Measurements from ENCODE around the gene ITSN1.

Gene ITSN1

GRCh38 chr21:33733601-33734000 lies 91.3 kb downstream of the ITSN1 start:
- no peak for DNase-seq

GRCh38 chr21:33734291-33734690 lies 92.0 kb downstream of the ITSN1 start:
- DNase-seq, result no peak

GRCh38 chr21:33734818-33735217 lies 92.5 kb downstream of the ITSN1 start:
- no peak for DNase-seq

GRCh38 chr21:33736569-33736968 lies 94.3 kb downstream of the ITSN1 start:
- DNase-seq, result no peak

DNA sequence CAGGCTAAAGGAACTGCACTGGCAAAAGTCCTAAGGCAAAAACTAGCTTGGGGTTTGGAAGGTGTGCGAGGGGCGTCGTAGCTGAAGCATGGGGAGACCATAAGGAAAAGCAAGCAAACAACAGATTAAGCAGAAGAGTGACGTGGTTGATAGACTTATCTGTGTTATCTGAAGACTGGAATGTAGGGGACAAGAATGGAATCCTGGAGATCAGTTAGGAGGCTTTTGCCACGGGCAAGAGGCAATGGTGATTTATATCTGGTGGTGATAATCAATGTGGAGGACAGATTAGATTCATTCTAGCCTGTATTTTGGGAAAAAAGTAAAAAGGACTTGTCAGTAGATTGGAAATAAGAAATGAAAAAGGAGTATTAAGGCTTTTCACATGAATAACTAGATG lies 97.4 kb downstream of the ITSN1 start:
- DNase-seq, result no peak

DNA sequence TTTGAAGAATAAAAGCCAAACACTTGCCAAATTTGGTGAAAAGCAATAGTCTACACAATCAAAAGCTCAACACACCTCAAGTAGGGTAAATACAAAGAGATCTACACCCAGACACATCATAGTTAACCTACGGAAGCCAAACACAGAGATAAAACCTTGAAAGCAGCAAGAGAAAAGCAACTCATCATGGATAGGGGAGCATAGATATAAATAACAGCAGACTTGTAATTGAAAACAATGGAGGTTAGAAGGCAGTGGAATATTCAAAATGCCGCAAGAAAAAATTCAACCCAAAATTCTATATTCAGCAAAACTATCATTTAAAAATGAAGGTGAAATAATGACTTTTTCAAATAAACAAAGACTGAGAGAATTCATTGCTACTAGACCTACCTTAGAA lies 105.1 kb downstream of the ITSN1 start:
- no peak for DNase-seq

DNA sequence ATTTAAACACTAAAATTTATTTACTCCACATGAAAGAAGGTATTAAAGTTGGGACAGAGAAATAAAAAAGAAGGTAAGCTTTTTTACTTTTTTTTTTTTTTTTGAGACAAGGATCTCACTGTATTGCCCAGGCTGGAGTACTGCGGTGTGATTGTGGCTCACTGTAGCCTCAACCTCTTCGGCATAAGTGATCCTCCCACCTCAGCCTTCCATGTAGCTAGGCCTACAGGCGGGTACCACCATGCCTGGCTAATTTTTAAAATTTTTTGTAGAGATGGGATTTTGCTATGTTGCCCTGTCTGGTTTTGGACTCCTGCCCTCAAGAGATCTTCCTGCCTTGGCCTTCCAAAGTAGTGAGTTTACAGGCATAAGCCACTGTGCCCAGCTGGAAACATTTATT lies 106.6 kb downstream of the ITSN1 start:
- DNase-seq, result no peak

- DNase-seq, result no peak
These were observed 107.7 kb downstream of the ITSN1 start for GRCh38 chr21:33750017-33750416.

GRCh38 chr21:33751120-33751519 lies 108.8 kb downstream of the ITSN1 start:
- DNase-seq, result no peak

- DNase-seq, result no peak
These were observed 109.2 kb downstream of the ITSN1 start for GRCh38 chr21:33751533-33751932.

- DNase-seq, result no peak
These were observed 110.0 kb downstream of the ITSN1 start for GRCh38 chr21:33752260-33752659.

DNA sequence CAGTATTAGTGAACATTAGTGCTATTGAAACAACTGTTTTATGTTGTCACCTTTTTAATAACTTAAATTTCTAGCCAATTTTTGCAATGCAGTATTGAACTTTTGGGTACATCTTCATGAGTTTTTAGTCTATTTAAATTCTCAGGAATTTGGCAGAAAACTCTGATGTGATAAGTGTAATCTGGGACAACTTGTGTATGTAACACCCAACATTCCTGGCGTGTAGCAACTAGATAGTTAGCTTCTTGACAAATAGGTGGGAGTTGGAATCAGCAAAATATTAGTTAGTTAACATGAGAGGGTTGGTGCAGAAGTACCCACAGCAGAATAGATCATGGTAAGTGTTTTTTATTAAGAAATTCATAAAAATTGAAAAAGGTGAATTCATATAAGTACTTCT lies 111.6 kb downstream of the ITSN1 start:
- no peak for DNase-seq

DNA sequence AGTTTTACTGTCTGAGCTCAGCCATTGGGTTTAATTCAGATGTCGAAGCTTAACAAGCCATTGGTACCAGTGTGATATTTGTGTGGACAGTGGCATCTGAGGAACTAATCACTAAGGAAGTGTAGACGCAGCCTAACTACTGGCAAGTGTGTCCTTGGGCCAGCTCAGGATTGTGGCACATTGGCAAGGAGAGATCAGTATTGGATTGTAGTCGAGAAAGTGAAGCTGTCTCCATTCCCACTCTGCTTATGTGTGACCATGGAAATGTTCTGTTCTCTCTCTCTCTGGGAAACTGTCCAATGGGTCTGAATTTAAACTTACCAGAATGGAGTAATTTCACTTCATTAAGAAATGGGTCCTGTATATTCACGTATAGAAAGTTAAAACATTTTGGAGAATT lies 112.2 kb downstream of the ITSN1 start:
- no peak for DNase-seq

GRCh38 chr21:33755354-33755753 lies 113.1 kb downstream of the ITSN1 start:
- no peak for DNase-seq

DNA sequence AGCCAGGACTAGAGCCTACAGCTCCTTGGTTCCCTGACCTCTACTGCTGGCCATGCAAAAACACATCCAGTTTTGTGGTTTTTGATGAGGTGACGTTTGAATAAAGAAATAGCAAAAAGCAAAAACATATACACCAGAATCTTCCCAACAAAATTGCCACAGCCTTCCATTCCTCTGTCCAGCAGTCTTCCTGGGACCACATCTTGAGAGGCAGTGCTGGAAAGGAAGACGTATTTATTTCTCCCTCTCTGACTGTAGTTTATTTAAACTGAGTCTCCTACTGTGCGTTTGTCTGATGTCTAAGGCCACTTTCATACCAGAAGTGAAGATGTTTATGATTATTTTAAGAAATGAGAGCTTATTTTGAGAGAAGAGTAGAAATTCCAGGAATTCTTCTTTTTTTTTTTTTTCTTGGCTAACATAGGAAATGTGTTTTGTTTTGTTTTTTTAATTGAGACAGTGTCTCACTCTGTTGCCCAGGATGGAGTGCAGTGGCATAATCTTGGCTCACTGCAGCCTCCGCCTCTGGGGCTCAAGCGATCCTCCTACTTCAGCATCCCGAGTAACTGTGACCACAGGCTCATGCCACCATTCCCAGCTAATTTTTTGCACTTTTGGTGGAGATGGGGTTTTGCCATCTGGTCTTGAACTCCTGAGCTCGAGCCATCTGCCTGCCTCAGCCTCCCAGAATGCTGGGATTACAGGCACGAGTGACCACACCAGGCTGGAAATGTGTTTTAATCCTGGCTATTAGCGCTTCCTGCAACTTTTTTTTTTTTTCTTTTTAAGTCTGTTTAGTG lies 118.5 kb downstream of the ITSN1 start:
- DNase-seq, result no peak

DNA sequence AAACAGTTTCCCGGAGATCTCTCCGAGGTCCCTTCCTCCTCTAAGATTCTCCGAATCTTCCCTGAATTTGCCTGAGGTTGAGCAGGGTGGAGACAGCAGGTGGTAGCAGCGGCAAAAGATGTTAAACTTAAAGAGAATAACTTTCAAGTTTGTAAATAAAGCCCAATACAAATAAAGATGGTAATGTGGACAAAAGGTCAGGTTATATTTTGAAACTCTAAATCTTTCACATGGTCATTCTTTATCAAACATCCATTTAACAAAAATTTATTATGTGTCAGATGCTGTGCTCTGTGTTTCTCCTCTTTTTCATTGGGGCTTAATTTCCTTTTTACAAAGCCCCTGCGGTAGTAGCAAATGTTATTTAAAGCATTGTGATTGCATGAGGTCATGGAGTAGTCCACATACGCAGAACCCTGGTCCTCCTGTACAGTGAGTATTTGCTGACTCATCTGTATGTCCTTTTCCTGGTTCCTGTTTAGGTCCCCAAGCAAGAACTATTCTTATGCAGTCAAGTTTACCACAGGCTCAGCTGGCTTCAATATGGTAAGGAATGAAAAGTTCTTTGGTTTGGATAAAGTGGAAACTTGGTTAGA lies 119.2 kb downstream of the ITSN1 start:
- DNase-seq, result no peak

DNA sequence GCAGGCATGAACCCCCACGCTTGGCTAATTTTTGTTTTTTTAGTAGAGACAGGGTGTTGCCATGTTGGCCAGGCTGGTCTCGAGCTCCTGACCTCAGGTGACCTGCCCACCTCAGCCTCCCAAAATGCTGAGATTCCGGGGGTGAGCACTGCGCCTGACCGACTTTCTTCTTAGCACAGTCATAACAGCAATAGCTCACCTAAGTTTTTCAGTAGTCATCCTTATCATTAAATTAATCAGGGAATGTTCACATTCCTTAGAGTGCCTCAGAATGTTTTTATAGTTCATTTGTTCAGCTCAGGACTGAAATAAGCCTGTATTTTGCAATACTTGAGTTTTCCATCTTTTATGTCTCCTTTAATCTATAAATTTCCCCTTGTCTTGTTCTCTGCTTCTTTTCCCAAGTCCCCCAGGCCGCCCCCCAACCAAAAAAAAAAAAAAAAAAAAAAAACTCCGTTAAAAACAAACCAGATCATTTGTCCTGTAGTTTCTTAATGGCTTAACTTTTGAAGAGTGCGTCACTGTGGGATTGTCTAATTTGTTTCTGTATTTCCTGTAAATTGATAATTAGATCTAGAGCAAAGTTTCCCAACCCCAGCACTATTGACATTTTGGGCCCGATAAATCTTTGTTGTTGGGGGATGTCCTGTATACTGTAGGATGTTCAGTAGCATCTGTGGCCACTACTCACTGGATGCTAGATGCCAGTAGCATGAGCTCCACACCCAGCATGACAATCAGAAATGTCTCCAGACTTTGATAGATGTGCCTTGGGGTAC lies 120.7 kb downstream of the ITSN1 start:
- DNase-seq, result no peak

DNA sequence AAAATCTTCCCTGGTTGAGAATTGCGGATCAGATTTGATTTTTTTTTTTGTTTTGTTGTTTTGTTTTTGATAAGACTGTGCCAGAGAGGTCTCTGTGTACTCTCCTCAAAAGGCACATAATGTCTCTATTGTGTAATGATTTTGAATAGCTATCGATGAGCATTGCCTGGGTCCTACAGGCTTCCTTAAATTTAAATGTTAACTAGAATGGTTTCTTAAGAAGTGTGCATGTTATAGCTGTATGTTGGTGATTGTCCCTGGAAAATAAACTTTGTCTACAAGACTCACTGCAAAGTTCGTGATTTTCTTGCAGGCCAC lies 121.2 kb downstream of the ITSN1 start:
- no peak for DNase-seq

DNA sequence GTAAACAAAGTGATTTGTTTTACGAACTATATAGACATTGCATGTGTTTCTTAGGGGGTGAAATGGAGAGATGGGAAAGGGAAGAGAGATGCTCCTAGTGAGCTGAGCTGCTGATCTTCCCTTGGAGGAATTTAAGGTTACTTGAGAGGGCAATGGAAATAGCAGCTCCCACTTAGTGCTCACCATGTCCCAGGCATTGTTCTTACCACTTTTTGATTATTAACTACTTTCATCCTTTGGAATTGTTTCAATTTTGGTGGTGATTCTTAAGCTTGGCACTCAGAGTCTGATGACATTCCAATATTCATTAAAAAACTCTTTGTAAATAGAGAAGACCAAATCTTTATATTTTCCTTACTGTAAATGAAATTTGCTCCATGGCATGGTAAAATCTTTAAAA lies 124.9 kb downstream of the ITSN1 start:
- DNase-seq, result no peak

DNA sequence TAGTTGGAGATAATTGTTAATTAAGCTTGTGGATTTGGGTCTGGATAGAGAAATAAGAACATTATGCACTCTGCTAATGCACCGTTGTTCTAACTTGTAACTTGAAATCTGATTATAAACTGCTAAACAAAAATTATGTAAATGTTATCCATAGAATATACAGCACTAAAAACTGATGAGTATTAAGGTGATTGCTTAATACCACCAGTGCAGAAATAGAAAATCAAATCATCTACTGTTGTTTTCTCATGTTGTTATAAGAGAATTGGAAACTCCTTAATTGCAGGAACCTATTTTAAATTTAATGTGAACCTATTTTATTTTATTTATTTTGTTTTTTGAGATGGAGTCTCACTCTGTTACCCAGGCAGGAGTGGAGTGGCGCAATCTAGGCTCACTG lies 125.7 kb downstream of the ITSN1 start:
- no peak for DNase-seq

- DNase-seq, result no peak
These were observed 126.8 kb downstream of the ITSN1 start for GRCh38 chr21:33769057-33769456.

- no peak for DNase-seq
These were observed 128.2 kb downstream of the ITSN1 start for GRCh38 chr21:33770542-33770941.

- DNase-seq, result no peak
These were observed 129.7 kb downstream of the ITSN1 start for GRCh38 chr21:33771976-33772375.

- no peak for DNase-seq
These were observed 132.2 kb downstream of the ITSN1 start for GRCh38 chr21:33774551-33774950.
